GM12891 (cell line): ENCODE measurements around the gene TBC1D2B.
"Not testable (repeated sequence)": the region's sequence is repeated elsewhere in the genome, so short reads cannot be mapped to it uniquely, and the experiment has no call there.

Experiments used
- DNase-seq: peaks from one replicate; pipeline ENCODE4 v3.0.0; 2011; ENCODE audit warnings: low spot score; ENCODE audit not compliant: insufficient read length
- FAIRE-seq: peaks from 2 replicates; lab custom pipeline; 2011; peaks lifted over from hg19 to GRCh38; lab: Jason Lieb, UNC
- PAX5 ChIP-seq: IDR thresholded peaks from 2 replicates; pipeline ENCODE4 v1.6.1; 2011; ENCODE audit warnings: low read length, moderate library complexity, mild to moderate bottlenecking; ENCODE audit not compliant: insufficient read depth, severe bottlenecking
- POLR2A ChIP-seq: IDR thresholded peaks from 2 replicates; pipeline ENCODE4 v1.6.1; 2011; ENCODE audit warnings: low read depth, low read length, control low read depth
- POLR2AphosphoS5 ChIP-seq: IDR thresholded peaks from 2 replicates; pipeline ENCODE4 v1.6.1; 2011; ENCODE audit warnings: low read depth, low read length, control low read depth
- POU2F2 ChIP-seq: IDR thresholded peaks from 2 replicates; pipeline ENCODE4 v1.6.1; 2011; ENCODE audit warnings: low read depth, mild to moderate bottlenecking, control low read depth, low read length, moderate library complexity
- SPI1 ChIP-seq: IDR thresholded peaks from 2 replicates; pipeline ENCODE4 v1.6.1; 2011; ENCODE audit warnings: low read depth, low read length, control low read depth
- TAF1 ChIP-seq: IDR thresholded peaks from 2 replicates; pipeline ENCODE4 v1.6.1; 2011; ENCODE audit warnings: low read depth, low read length, control low read depth

Gene TBC1D2B

DNA sequence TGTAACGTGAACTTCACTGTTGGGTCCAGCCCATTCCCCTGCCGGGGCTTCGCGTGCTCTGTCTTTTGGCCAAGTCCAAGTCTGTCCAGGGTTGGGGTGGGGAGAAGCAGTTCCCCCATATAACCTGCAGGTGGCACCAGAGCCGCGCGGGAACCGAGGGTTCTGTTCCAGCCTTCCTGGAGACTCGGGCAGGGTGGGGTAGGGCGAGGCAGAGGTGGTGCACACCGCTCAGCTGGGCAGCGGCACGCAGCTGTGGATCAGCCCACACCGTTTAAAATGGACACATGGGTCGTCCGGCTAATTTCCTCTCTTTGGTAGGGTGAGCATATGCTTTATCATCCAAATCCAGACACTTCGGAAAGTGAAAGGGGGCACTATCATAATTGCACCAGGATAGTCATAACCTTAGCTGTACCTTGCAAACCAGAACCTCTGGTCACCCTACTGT lies 118.1 kb downstream of the TBC1D2B start:
- FAIRE-seq = peak; percentile 87
- peak; percentile 52 for DNase-seq
- no peak for TF ChIP-seq TAF1
- TF ChIP-seq SPI1 = no peak
- no peak for TF ChIP-seq POU2F2
- no peak for TF ChIP-seq POLR2A
- no peak for TF ChIP-seq POLR2AphosphoS5
- TF ChIP-seq PAX5 = no peak

DNA sequence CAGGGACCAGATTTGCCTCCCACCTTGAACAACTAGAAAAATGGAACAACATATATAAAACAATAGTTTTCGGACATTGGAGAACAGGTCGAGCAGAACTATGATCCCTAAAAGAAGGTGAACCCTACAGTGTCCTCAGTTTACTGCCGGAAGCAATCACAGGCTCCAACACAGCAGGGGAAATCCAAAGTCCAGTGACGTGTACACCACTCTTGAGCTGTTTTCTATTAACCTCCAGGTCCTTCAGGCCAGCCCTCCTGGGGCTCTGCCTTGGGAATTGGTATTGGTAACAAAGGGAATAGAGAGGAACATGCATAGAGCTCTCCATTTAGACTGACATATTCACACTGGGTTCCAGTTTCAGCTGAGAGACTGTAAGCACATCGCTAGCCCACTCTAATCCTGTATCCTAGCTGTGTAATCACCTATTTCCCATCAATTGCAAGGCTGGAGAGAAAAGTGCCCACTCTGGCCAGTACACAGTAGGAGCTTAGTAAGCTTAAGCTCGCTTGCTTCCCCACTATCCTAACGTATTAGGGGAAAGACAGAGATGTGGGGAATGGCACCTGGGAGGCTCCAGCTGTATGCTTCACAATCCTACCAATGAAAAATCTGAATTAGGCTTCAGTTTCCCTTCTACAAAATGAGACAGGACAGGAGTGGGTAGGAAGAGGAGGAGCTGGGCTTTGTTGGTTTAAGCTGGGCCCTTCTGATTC lies 118.6 kb downstream of the TBC1D2B start:
- not testable (repeated sequence) for DNase-seq, FAIRE-seq

- FAIRE-seq, DNase-seq: not testable (repeated sequence)
Measured at GRCh38 chr15:77958021-77958420, 119.5 kb downstream of the TBC1D2B start.

- not testable (repeated sequence) for DNase-seq
- peak; percentile 40 for FAIRE-seq
Measured at GRCh38 chr15:77953926-77954325, 123.6 kb downstream of the TBC1D2B start.

DNA sequence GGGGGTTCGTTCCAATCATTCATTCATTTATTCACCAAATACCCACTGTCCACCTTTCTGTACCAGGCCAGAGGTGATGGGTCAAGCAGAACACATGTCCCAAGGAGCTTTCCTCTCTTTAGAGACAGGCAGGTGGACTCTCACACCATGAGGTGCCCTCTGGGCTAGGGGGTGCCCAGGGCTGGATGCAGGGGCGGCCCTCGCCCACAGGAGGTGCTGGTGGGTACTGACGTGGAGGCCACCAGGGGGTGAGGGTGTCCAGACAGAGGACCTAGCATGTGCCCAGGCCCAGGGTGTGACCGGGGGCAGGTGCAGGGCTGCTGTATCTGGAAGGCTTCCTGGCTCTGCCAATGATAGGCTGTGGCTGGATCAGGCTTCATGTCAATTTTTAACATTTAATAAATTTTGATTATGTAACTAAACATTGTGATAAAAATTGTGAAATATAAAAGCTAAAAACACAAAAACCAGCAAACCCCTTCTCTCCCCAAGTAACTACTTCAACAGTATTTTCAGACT lies 124.5 kb downstream of the TBC1D2B start:
- FAIRE-seq, DNase-seq: not testable (repeated sequence)

GRCh38 chr15:77951105-77951786 lies 126.3 kb downstream of the TBC1D2B start:
- not testable (repeated sequence) for DNase-seq, FAIRE-seq

DNA sequence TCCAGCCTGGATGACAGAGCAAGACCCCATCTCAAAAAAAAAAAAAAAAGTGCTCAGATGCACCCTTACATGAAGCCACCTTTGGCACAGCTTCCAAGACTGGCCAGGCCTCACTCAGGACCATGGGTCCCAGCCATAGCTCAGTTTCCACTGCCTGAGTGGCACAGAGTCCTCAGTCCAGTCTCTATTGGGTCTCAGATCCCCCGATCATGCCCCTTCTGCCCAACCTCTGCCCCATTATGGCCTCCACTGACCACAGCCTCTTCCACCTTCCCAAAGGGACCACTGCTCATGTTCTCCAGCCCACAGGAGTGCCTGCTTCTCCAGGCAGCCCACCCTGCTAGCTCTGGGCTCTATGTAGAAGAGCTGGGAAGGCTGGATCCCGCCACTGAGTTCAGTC lies 127.0 kb downstream of the TBC1D2B start:
- DNase-seq, FAIRE-seq: not testable (repeated sequence)

DNA sequence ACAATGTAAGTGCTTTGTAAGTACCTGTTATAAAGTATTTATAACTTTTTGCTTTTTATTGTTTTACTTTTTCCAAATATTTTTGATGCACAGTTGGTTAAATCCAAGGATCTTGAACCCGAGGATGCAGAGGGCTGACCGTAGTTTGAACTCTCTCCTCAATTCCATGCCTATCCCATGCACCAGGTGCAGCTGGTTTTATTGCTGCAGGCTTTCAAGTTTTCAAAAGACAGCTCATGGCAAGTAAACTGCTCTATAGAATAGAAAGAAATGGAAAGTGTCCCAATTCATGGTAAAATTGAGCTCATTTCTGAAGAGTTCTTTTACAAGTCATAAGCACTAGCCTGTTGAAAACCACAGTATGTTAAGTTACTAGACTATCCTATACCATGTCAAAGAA lies 131.9 kb downstream of the TBC1D2B start:
- DNase-seq = no peak
- no peak for FAIRE-seq
- TF ChIP-seq POLR2AphosphoS5 = no peak
- TF ChIP-seq SPI1 = no peak
- TF ChIP-seq POLR2A = no peak
- no peak for TF ChIP-seq TAF1
- TF ChIP-seq POU2F2 = no peak
- TF ChIP-seq PAX5 = no peak
